GM12892 (cell line): ENCODE results near the gene BSCL2.
A peak's percentile ranks its signal among the peaks of the same experiment; 100 is the strongest.

Source experiments
- DNase-seq: peaks from one replicate; pipeline ENCODE4 v3.0.0; 2011; ENCODE audit not compliant: insufficient read length
- FAIRE-seq: peaks from 2 replicates; lab custom pipeline; 2011; peaks lifted over from hg19 to GRCh38; lab: Jason Lieb, UNC
- POLR2A ChIP-seq: IDR thresholded peaks from 2 replicates; pipeline ENCODE4 v1.6.1; 2011; ENCODE audit warnings: low read depth, low read length, control low read depth
- POLR2AphosphoS5 ChIP-seq: IDR thresholded peaks from 2 replicates; pipeline ENCODE4 v1.6.1; 2011; ENCODE audit warnings: low read depth, low read length, control low read depth
- TAF1 ChIP-seq: IDR thresholded peaks from 2 replicates; pipeline ENCODE4 v1.6.1; 2011; ENCODE audit warnings: low read depth, mild to moderate bottlenecking, control low read depth, low read length, borderline replicate concordance

The BSCL2 gene

DNA sequence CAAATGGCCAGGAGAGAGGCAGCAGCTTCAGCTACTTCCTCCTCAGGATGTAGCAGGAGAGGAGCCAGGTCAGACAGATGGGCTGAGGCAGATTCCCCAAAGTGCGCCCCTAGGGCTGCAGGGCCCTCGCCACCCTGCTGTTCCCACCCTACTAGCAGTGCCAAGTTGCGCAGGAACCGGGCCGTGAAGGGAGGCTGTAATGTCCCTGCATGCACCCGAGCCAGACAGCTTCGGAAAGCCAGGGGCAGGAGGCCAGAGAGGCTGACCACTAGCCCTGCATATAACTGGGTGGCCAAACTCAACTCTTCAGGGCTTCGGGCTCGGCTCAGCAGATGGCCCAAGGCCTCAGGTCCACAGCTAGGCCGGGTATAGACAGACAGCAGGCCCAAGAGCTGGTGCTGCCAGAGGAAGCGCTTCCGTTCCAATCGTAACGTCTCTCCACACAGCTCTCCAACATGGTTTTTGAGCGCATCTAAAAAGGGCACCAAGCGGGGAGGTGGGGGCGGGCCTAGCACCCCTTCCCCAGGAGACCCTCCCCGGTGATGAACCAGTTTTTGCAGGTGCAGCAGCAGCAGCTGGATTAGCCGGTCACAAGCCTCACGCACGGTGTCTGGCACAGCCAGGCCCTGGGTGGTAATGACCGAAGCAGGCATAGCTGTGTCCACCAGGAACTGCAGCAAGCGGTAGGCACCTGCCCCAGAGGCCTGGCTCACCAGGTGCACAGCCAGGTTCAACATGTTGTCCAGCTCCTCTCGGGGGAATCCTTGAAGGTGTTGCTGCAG, 58.8 kb downstream of the BSCL2 start:
- DNase-seq (no peak), FAIRE-seq (no peak)
- no peak for TF ChIP-seq TAF1
- no peak for TF ChIP-seq POLR2A
- no peak for TF ChIP-seq POLR2AphosphoS5

GRCh38 chr11:62647609-62648005, 59.6 kb downstream of the BSCL2 start:
- no peak for TF ChIP-seq TAF1
- TF ChIP-seq POLR2A: no peak
- TF ChIP-seq POLR2AphosphoS5: no peak
- DNase-seq (no peak), FAIRE-seq (no peak)

DNA sequence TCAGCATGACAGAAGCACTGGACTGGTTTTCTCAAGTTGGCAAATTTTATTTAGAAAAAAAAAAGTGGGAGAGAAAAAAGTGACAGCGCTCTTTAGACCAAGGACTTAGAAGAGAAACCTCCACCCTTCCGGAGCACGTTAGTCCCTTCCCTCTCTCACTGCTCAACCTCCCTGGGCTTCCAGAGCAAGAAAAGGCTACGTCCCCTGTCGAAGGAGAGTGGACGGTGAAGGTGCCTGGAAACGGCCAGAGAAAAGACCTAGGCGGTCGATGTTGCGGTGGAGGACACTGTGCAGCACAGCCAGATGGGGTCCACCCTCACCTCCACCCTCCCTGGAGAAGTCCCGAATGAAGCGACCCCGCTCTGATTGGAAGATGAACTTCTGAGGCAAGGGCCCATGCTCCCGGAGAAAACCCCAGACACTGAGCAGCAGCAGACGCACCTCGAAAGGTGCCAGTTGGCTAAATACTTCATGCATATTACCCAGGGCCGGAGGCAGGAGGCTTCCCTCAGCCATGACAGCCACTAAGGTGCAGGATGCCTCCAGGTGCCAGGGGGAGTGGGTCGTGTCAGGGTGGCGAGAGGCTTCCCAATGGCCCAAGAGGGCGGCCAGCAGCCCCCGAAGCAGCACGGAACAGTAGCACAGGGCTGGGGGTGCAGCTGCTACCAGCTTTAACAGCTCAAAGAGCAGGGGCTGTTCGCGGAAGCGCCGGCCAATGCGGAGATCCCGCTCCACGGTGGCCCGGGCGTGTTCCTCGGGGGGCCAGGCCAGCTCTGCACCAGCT, 60.2 kb downstream of the BSCL2 start:
- FAIRE-seq (no peak), DNase-seq (no peak)
- no peak for TF ChIP-seq POLR2AphosphoS5
- no peak for TF ChIP-seq POLR2A
- no peak for TF ChIP-seq TAF1

- peak; percentile 100 for DNase-seq
- FAIRE-seq: peak; percentile 99
- peak; percentile 92 for TF ChIP-seq POLR2A
- peak; percentile 94 for TF ChIP-seq TAF1
- TF ChIP-seq POLR2AphosphoS5: peak; percentile 88
Measured at GRCh38 chr11:62645946-62646824, 61.0 kb downstream of the BSCL2 start, which contains the start of gene GANAB. Gene GANAB, minus strand, starts transcription at chr11:62646613. Its CDS starts 14 bp downstream, at chr11:62646599.

GRCh38 chr11:62645671-62645945, 61.6 kb downstream of the BSCL2 start:
- TF ChIP-seq TAF1 (no peak), POLR2AphosphoS5 (no peak), POLR2A (no peak)
- no peak for FAIRE-seq
- no peak for DNase-seq

DNA sequence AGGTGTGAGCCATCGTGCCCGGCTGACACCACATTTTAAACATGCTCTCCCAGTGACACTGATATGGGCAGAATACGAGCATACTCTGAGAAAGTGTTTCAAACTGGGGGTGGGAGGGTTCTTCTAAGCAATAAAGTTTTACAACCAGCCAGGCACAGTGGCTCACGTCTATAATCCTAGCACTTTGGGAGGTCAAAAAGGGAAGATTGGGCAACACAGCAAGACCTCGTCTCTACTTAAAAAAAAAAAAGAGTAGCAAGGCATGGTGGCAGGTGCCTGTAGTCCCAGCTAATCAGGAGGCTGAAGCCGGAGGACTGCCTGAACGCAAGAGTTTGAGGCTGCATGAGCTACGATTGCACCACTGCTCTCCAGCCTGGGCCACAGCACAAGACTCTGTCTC, 63.0 kb downstream of the BSCL2 start:
- no peak for DNase-seq
- TF ChIP-seq TAF1: no peak
- TF ChIP-seq POLR2AphosphoS5: no peak
- no peak for TF ChIP-seq POLR2A
- no peak for FAIRE-seq
